NK-92 treated with Interleukin-12 subunit alpha and Interleukin-12 subunit beta, amount 100 ng/mL, for 24 hours (cell line): ENCODE measurements around the gene QSOX2.
A peak's percentile ranks its signal among the peaks of the same experiment; 100 is the strongest.
"Not testable (repeated sequence)": the region's sequence is repeated elsewhere in the genome, so short reads cannot be mapped to it uniquely, and the experiment has no call there.

ENCODE experiments used
- DNase-seq: peaks from one replicate; lab custom pipeline; 2025; lab: John Stamatoyannopoulos, UW

The QSOX2 gene

GRCh38 chr9:136282272-136282861 lies 36.8 kb upstream of the QSOX2 start:
- no peak for DNase-seq

- DNase-seq, result no peak
Measured at GRCh38 chr9:136281421-136282271, 36.0 kb upstream of the QSOX2 start.

GRCh38 chr9:136280535-136281315 lies 35.1 kb upstream of the QSOX2 start:
- DNase-seq, result no peak

- no peak for DNase-seq
Measured at GRCh38 chr9:136279471-136279870, 33.9 kb upstream of the QSOX2 start.

- no peak for DNase-seq
Measured at GRCh38 chr9:136278894-136279293, 33.3 kb upstream of the QSOX2 start.

- no peak for DNase-seq
Measured at GRCh38 chr9:136278221-136278620, 32.6 kb upstream of the QSOX2 start.

- DNase-seq, result no peak
Measured at GRCh38 chr9:136277746-136278145, 32.1 kb upstream of the QSOX2 start.

- DNase-seq, result no peak
Measured at GRCh38 chr9:136276716-136277115, 31.1 kb upstream of the QSOX2 start.

- no peak for DNase-seq
Measured at GRCh38 chr9:136275655-136276429, 30.2 kb upstream of the QSOX2 start.

- no peak for DNase-seq
Measured at GRCh38 chr9:136274786-136275654, 29.4 kb upstream of the QSOX2 start.

- no peak for DNase-seq
Measured at GRCh38 chr9:136273921-136274785, 28.5 kb upstream of the QSOX2 start.

- no peak for DNase-seq
Measured at GRCh38 chr9:136273244-136273865, 27.7 kb upstream of the QSOX2 start.

- DNase-seq, result no peak
Measured at GRCh38 chr9:136270173-136270705, 24.6 kb upstream of the QSOX2 start.

- DNase-seq, result no peak
Measured at GRCh38 chr9:136268735-136269134, 23.1 kb upstream of the QSOX2 start.

GRCh38 chr9:136268318-136268717 lies 22.7 kb upstream of the QSOX2 start:
- no peak for DNase-seq

- peak; percentile 58 for DNase-seq
Measured at GRCh38 chr9:136267261-136268111, 21.9 kb upstream of the QSOX2 start.

GRCh38 chr9:136266641-136267040 lies 21.0 kb upstream of the QSOX2 start:
- DNase-seq, result not testable (repeated sequence)
